ENCODE data around the gene RSPH6A.

- no peak for TF ChIP-seq EZH2 (IDR thresholded peaks at IDR 0.05; ENCODE audit: insufficient read depth, poor library complexity, severe bottlenecking)
- no peak for TF ChIP-seq EZH2phosphoT487 (IDR thresholded peaks at IDR 0.05; ENCODE audit: insufficient read depth, low read depth)
These were observed 37.0 kb downstream of the RSPH6A start for GRCh38 chr19:45778010-45778661.

Data from GM23248 (cell line).